ENCODE data around the gene TOP1.
A peak's percentile ranks its signal among the peaks of the same experiment; 100 is the strongest.
"Not testable (repeated sequence)": the region's sequence is repeated elsewhere in the genome, so short reads cannot be mapped to it uniquely, and the experiment has no call there.

Gene TOP1

GRCh38 chr20:41028359-41029149 lies at the start of gene TOP1:
TSS of gene TOP1 (plus strand) at chr20:41028822. CDS start at chr20:41029068, 246 bp downstream.
- peak; percentile 100 for DNase-seq

GRCh38 chr20:40979247-40979646 lies 49.4 kb upstream of the TOP1 start:
- DNase-seq, result no peak

GRCh38 chr20:40980106-40980827 lies 48.4 kb upstream of the TOP1 start:
- DNase-seq, result peak; percentile 75

GRCh38 chr20:40980828-40981310 lies 47.8 kb upstream of the TOP1 start:
- no peak for DNase-seq

GRCh38 chr20:40982415-40983145 lies 46.0 kb upstream of the TOP1 start:
- DNase-seq, result no peak

- no peak for DNase-seq
Observed at GRCh38 chr20:40983898-40984297, 44.7 kb upstream of the TOP1 start.

GRCh38 chr20:40984496-40984895 lies 44.1 kb upstream of the TOP1 start:
- DNase-seq, result no peak

- no peak for DNase-seq
Observed at GRCh38 chr20:40986774-40987173, 41.8 kb upstream of the TOP1 start.

- peak; percentile 82 for DNase-seq
Observed at GRCh38 chr20:40990542-40991120, 38.0 kb upstream of the TOP1 start.

GRCh38 chr20:40991181-40991889 lies 37.3 kb upstream of the TOP1 start:
- DNase-seq, result peak; percentile 93

- DNase-seq, result no peak
Observed at GRCh38 chr20:40992349-40993113, 36.1 kb upstream of the TOP1 start.

- DNase-seq, result no peak
Observed at GRCh38 chr20:40993794-40994540, 34.7 kb upstream of the TOP1 start.

- no peak for DNase-seq
Observed at GRCh38 chr20:40996326-40996725, 32.3 kb upstream of the TOP1 start.

- DNase-seq, result no peak
Observed at GRCh38 chr20:40997116-40997515, 31.5 kb upstream of the TOP1 start.

GRCh38 chr20:40999841-41000240 lies 28.8 kb upstream of the TOP1 start:
- no peak for DNase-seq

- no peak for DNase-seq
Observed at GRCh38 chr20:41000628-41001027, 28.0 kb upstream of the TOP1 start.

- peak; percentile 51 for DNase-seq
Observed at GRCh38 chr20:41001497-41001896, 27.1 kb upstream of the TOP1 start.

GRCh38 chr20:41002842-41003142 lies 25.8 kb upstream of the TOP1 start:
- DNase-seq, result no peak

- DNase-seq, result peak; percentile 87
Observed at GRCh38 chr20:41003143-41003935, 25.3 kb upstream of the TOP1 start.

GRCh38 chr20:41003936-41004294 lies 24.7 kb upstream of the TOP1 start:
- DNase-seq, result not testable (repeated sequence)
